GM12878 (cell line): ENCODE measurements around the gene NOP56. TPM values are rescaled to one million over a fixed set of nuclear protein-coding genes. Genes with fewer than 3 reads are reported as not detected.

ENCODE experiments used
- ATAC-seq: fragments of 200-7000 bp; cut with Tn5 transposase; 3 replicates; pipeline ENCODE4 v1.9.1; 2020; ENCODE audit warnings: mild to moderate bottlenecking, moderate library complexity
- BruUV-seq: library from RNA; stranded (reverse); fragments of 400-500 nt; replicated peaks from 2 replicates; lab custom pipeline; 2021; lab: Mats Ljungman, UMichigan
- CTCF ChIA-PET: fragments of 300-600 bp; sonication (Branson Sonifier 250); formaldehyde crosslinking; extraction: SDS; loops from one replicate; lab custom pipeline; 2021; ENCODE audit warnings: inconsistent platforms; lab: Yijun Ruan, JAX
- POLR2A ChIA-PET: fragments of 350-600 bp; formaldehyde crosslinking; extraction: SDS; loops from one replicate; lab custom pipeline; 2021; ENCODE audit warnings: inconsistent platforms; lab: Charles Lee
- RAD21 ChIA-PET: fragments of 300-600 bp; sonication (Branson Sonifier 250); formaldehyde crosslinking; loops from one replicate; lab custom pipeline; 2023; ENCODE audit warnings: antibody characterized with exemption; ENCODE audit not compliant: unreplicated experiment; lab: Charles Lee
- SMC1A ChIA-PET: fragments of 300-600 bp; sonication (Branson Sonifier 250); formaldehyde crosslinking; loops from one replicate; lab custom pipeline; 2023; ENCODE audit not compliant: unreplicated experiment, uncharacterized antibody; lab: Charles Lee
- DNase-seq: peaks from one replicate; pipeline ENCODE4 v3.0.0-alpha.2; 2011; ENCODE audit warnings: low read depth, low spot score
- FAIRE-seq: peaks from 3 replicates; lab custom pipeline; 2011; peaks lifted over from hg19 to GRCh38; lab: Jason Lieb, UNC
- H2AFZ ChIP-seq: 2 replicates; pipeline ENCODE4 v1.6.0; 2011; ENCODE audit warnings: low read depth, low read length, control low read depth; ENCODE audit not compliant: control insufficient read depth
- H3K27ac ChIP-seq: 2 replicates; pipeline ENCODE4 v1.5.1; 2011; ENCODE audit warnings: control low read depth; ENCODE audit not compliant: control insufficient read depth, insufficient read depth
- H3K27me3 ChIP-seq, 2 experiments: replicated peaks in 1 of 2; 2 replicates each; pipeline versions ENCODE4 v1.6.0 to v1.6.1; 2011; ENCODE audit warnings: low read length in 1 of 2; ENCODE audit not compliant: control insufficient read depth in 2 of 2, insufficient read depth in 2 of 2
- H3K36me3 ChIP-seq, 2 experiments: 2 replicates each; pipeline ENCODE4 v1.5.1; 2011; ENCODE audit warnings: low read length in 1 of 2; ENCODE audit not compliant: control insufficient read depth in 2 of 2, insufficient read depth in 2 of 2
- H3K4me1 ChIP-seq: 2 replicates; pipeline ENCODE4 v1.6.1; 2011; ENCODE audit warnings: mild to moderate bottlenecking, low read length, moderate library complexity, mixed read lengths; ENCODE audit not compliant: control insufficient read depth, insufficient read depth
- H3K4me2 ChIP-seq: 2 replicates; pipeline ENCODE4 v1.6.0; 2011; ENCODE audit warnings: control low read depth; ENCODE audit not compliant: control insufficient read depth, insufficient read depth
- H3K4me3 ChIP-seq: fragments of 200-600 bp; sonication (generic); 2 replicates; pipeline ENCODE4 v1.5.1; 2016
- H3K79me2 ChIP-seq: 2 replicates; pipeline ENCODE4 v1.6.0; 2011; ENCODE audit warnings: low read length; ENCODE audit not compliant: control insufficient read depth, insufficient read depth
- H3K9ac ChIP-seq: 2 replicates; pipeline ENCODE4 v1.8.0; 2011; ENCODE audit warnings: low read length, control low read depth, mixed read lengths; ENCODE audit not compliant: control insufficient read depth, insufficient read depth
- H3K9me3 ChIP-seq: replicated peaks from 3 replicates; pipeline ENCODE4 v1.5.1; 2011; ENCODE audit warnings: mild to moderate bottlenecking, low read length; ENCODE audit not compliant: control insufficient read depth, insufficient read depth
- H4K20me1 ChIP-seq: 2 replicates; pipeline ENCODE4 v1.6.0; 2011; ENCODE audit not compliant: control insufficient read depth, insufficient read depth
- IKZF1 ChIP-seq: fragments of 450-650 bp; conservative IDR thresholded peaks from 2 replicates; pipeline ENCODE4 v1.6.1; 2017; ENCODE audit warnings: antibody characterized with exemption, mild to moderate bottlenecking
- MTA3 ChIP-seq: IDR thresholded peaks from 2 replicates; pipeline ENCODE4 v1.6.1; 2012; ENCODE audit warnings: low read length, inconsistent platforms, borderline replicate concordance
- POLR2A ChIP-seq: IDR thresholded peaks from 2 replicates; pipeline ENCODE4 v1.6.1; 2011; ENCODE audit warnings: low read depth, mild to moderate bottlenecking, low read length
- RB1 ChIP-seq: fragments of 450-650 bp; formaldehyde crosslinking; IDR thresholded peaks from 2 replicates; pipeline ENCODE4 v1.6.1; 2017; ENCODE audit warnings: mild to moderate bottlenecking, borderline replicate concordance
- RFX5 ChIP-seq: IDR thresholded peaks from 2 replicates; pipeline ENCODE4 v1.6.1; 2011; ENCODE audit warnings: low read depth, low read length, improper control_type of control experiment
- SUPT20H ChIP-seq: IDR thresholded peaks from 2 replicates; pipeline ENCODE4 v1.6.1; 2011; ENCODE audit warnings: low read depth, mild to moderate bottlenecking, low read length, moderate library complexity, borderline replicate concordance; ENCODE audit not compliant: control insufficient read depth
- WGBS: methylation state at CpG from one replicate; pipeline ENCODE4 v1.1.6; 2016; ENCODE audit warnings: low lambda C conversion rate; ENCODE audit not compliant: insufficient replicate concordance, insufficient coverage; ENCODE audit errors: missing lambda C conversion rate; 5-methylcytosine and 5-hydroxymethylcytosine counted together
- in situ Hi-C: fragments of 300-500 bp; cut with MboI; formaldehyde crosslinking; loops from 9 replicates; pipeline ENCODE4 v1.14.3; 2018; ENCODE audit warnings: mixed read lengths
- intact Hi-C: fragments of 100-400 bp; cut with micrococcal nuclease; formaldehyde crosslinking; loops from one replicate; pipeline ENCODE4 v1.14.2; 2022; ENCODE audit not compliant: unreplicated experiment
- polyA plus RNA-seq, 11 experiments: library from polyadenylated mRNA; depleted of rRNA in 4 of 11; unstranded in 6 of 11; stranded (reverse) in 5 of 11; fragments of >200 nt; fragmentation: Nextera tagmentation in 4 of 11; fragmentation: Illumina TruSeq in 1 of 11; extraction: Ambion mirVana in 4 of 11; extraction: Trizol in 1 of 11; gene quantifications; 1 replicate in 1 of 11; 2 replicates in 10 of 11; pipeline versions ENCODE4 v1.2.1 to v1.2.3, GENCODE V29; 2011 to 2016; ENCODE audit warnings: inconsistent platforms in 2 of 11, missing spikeins in 2 of 11, low read depth in 1 of 11
- total RNA-seq, 4 experiments: library from RNA; depleted of rRNA in 3 of 4; stranded (reverse); fragments of >200 nt in 3 of 4; fragmentation: Illumina TruSeq in 1 of 4; extraction: Trizol in 1 of 4; gene quantifications; 2 replicates each; pipeline versions ENCODE4 v1.2.1 to v1.2.3, GENCODE V29; 2013 to 2021

Gene NOP56
- total and polyA plus RNA-seq, 10 of the 15 experiments (the other 5 are each of a cell fraction or from before 2014, with no cell fraction given) = 254 to 550 (median 464) TPM

DNA sequence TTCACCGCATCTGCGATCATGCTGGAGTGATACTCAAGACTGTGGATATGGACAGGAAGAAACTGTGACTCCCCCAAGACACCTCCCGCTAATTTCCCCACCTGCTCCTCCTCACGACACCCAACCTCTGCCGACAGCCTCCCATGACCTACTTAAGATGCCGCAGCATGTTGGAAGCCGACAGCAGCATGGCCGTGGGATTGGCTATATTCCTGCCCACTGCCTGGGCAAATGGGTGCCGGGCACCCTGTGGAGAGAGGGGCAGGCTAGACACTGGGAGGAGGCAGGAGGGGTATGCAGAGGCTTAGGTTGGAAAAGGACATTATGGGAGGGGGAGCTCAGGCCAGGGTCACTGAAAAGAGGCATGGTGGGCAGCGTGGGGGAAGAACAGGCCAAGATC is 7.1 kb downstream of the NOP56 start:
- no peak overlapping the region for H3K27ac ChIP-seq
- ChIA-PET CTCF (no interaction called here), POLR2A (no interaction called here)
- peaks cover 28% of the 10 kb centered on the region for H3K79me2 ChIP-seq
- no peak overlapping the region for H3K9ac ChIP-seq
- H4K20me1 ChIP-seq = peaks cover 12% of the 10 kb centered on the region
- TF ChIP-seq SUPT20H (no peak), RFX5 (no peak), RB1 (no peak), POLR2A (no peak; the same call in 1 of the 2 replicates)
- TF ChIP-seq, all 136 proteins: peak for 0
- intact Hi-C loops = no loop called here
- ChIA-PET RAD21 (no interaction called here), SMC1A (no interaction called here)
- in situ Hi-C loops = no loop called here
- ATAC-seq (no peak), DNase-seq (no peak), FAIRE-seq (no peak)
- no peaks in the 10 kb centered on the region for H3K27me3 ChIP-seq
- WGBS = 93% methylated on average over 10 of the region's 10 CpGs
- BruUV-seq = no TSS peak
- no peaks in the 10 kb centered on the region for H3K9me3 ChIP-seq
- H2AFZ ChIP-seq = no peak overlapping the region
- H3K4me2 ChIP-seq = no peak overlapping the region
- peaks cover 27 to 47% of the 10 kb centered on the region in 2 experiments for H3K36me3 ChIP-seq
- peaks cover 11% of the 10 kb centered on the region for H3K4me1 ChIP-seq
- H3K4me3 ChIP-seq = no peak overlapping the region

DNA sequence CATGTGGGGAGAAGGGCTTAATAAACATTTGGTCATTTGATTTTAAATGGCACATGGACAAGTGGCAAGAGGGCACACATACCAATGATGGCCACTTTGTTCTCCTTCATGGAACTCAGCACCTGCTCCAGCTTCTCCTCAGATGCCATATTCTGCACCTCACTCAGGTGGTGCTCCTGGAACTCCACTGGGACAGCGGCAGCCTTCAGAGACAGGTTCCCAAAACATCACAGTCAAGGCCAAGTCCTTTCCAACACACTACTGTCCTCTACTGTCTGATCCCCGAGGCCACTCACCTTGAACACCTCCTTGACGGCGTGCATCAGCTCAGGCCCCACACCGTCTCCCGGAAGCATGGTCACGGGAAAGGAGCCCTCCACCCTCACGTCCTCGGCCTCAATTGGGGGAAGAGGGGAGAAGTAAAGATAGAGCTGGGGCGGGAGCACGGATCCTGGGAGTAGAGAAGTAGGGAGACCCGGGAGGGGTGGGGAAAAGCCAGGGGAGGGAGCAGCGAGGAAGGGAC is 11.0 kb downstream of the NOP56 start:
- ChIA-PET SMC1A (interaction anchor here (3.8 kb wide), 1 partner anchor 10 kb away, joined by 25 read pairs; the partner anchor contains the start of gene NOP56), RAD21 (interaction anchor here (1.4 kb wide), 1 partner anchor 11 kb away, joined by 4 read pairs; the partner anchor contains the start of gene NOP56), POLR2A (interaction anchor here (5.1 kb wide), 1 partner anchor 9 kb away, joined by 47 read pairs; the partner anchor contains the start of gene NOP56)
- Histone ChIP-seq H3K9me3 (no peaks in the 10 kb centered on the region), H2AFZ (peak overlapping the region; percentile 87), H3K4me1 (peaks cover 3% of the 10 kb centered on the region; the same call in 1 of the 2 replicates), H4K20me1 (no peaks in the 10 kb centered on the region), H3K4me3 (peak overlapping the region; percentile 100), H3K27me3 (no peaks in the 10 kb centered on the region)
- WGBS = 2% methylated on average over 12 of the region's 13 CpGs
- in situ Hi-C loops = no loop called here
- 0 out of 2 replicates have a peak, but pooled peaks have one; percentile 3 for TF ChIP-seq MTA3
- no peak for TF ChIP-seq IKZF1
- TF ChIP-seq, all 136 proteins: peak for 1
- Histone ChIP-seq H3K36me3 (peaks cover 3 to 10% of the 10 kb centered on the region in 2 experiments; a peak in 2 of 4 replicates), H3K9ac (peak overlapping the region; percentile 92), H3K4me2 (peak overlapping the region; percentile 100), H3K79me2 (peaks cover 9% of the 10 kb centered on the region), H3K27ac (peak overlapping the region; percentile 81)
- TSS peak; percentile 68 for BruUV-seq
- ATAC-seq (no peak), FAIRE-seq (no peak), DNase-seq (no peak)
- intact Hi-C loops = no loop called here
- CTCF ChIA-PET = interaction anchor here (1.3 to 2.2 kb wide), 2 partner anchors 11 to 141 kb away, joined by 3 to 9 read pairs; partner anchors contain the start of gene NOP56
